ENCODE data around the gene RPS6KA5. TPM values are rescaled to one million over a fixed set of nuclear protein-coding genes. Genes with fewer than 3 reads are reported as not detected.
A peak's percentile ranks its signal among the peaks of the same experiment; 100 is the strongest.

The RPS6KA5 gene
- polyA plus RNA-seq, 2 of the 4 experiments (the other 2 are of a cell fraction) = 2.2 to 4.1 TPM

GRCh38 chr14:90905531-90905930 is 154.9 kb downstream of the RPS6KA5 start:
- Histone ChIP-seq H3K9me3 (no peaks in the 10 kb centered on the region), H3K4me3 (no peak overlapping the region), H3K27ac (no peak overlapping the region), H3K4me2 (no peak overlapping the region), H3K4me1 (no peaks in the 10 kb centered on the region)
- CTCF ChIA-PET = interaction anchor here (3.9 to 5.5 kb wide), 3 partner anchors 235 to 380 kb away, joined by 29 to 249 read pairs (median 31); no protein-coding TSS in a partner anchor
- POLR2A ChIA-PET = no interaction called here
- DNase-seq (ENCODE audit: low read depth in 1 of 2, low spot score in 1 of 2) = no peak
- TF ChIP-seq FOSL2 (IDR thresholded peaks at IDR 0.05) = no peak
- no peak for TF ChIP-seq FOSL2 (CRISPR knock-in tag; IDR thresholded peaks at IDR 0.05)
- TF ChIP-seq, protein P1, sequence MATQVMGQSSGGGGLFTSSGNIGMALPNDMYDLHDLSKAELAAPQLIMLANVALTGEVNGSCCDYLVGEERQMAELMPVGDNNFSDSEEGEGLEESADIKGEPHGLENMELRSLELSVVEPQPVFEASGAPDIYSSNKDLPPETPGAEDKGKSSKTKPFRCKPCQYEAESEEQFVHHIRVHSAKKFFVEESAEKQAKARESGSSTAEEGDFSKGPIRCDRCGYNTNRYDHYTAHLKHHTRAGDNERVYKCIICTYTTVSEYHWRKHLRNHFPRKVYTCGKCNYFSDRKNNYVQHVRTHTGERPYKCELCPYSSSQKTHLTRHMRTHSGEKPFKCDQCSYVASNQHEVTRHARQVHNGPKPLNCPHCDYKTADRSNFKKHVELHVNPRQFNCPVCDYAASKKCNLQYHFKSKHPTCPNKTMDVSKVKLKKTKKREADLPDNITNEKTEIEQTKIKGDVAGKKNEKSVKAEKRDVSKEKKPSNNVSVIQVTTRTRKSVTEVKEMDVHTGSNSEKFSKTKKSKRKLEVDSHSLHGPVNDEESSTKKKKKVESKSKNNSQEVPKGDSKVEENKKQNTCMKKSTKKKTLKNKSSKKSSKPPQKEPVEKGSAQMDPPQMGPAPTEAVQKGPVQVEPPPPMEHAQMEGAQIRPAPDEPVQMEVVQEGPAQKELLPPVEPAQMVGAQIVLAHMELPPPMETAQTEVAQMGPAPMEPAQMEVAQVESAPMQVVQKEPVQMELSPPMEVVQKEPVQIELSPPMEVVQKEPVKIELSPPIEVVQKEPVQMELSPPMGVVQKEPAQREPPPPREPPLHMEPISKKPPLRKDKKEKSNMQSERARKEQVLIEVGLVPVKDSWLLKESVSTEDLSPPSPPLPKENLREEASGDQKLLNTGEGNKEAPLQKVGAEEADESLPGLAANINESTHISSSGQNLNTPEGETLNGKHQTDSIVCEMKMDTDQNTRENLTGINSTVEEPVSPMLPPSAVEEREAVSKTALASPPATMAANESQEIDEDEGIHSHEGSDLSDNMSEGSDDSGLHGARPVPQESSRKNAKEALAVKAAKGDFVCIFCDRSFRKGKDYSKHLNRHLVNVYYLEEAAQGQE (IDR thresholded peaks at IDR 0.05) = no peak
- TF ChIP-seq HOXB5 (CRISPR knock-in tag; IDR thresholded peaks at IDR 0.05) = no peak
- no peak for TF ChIP-seq RFX5 (IDR thresholded peaks at IDR 0.05)
- TF ChIP-seq ZC3H11A (IDR thresholded peaks at IDR 0.05) = no peak
- TF ChIP-seq SMC3 (IDR thresholded peaks at IDR 0.05) = no peak
- no peak for TF ChIP-seq CHD2 (IDR thresholded peaks at IDR 0.05; ENCODE audit: low read length, partially characterized antibody)
- no peak for ATAC-seq
- FAIRE-seq = no peak

- TF ChIP-seq CBX2 (IDR thresholded peaks at IDR 0.05; ENCODE audit: borderline replicate concordance, low read depth) = no peak
- TF ChIP-seq HDAC2 (IDR thresholded peaks at IDR 0.05) = no peak
- TF ChIP-seq, protein P2, sequence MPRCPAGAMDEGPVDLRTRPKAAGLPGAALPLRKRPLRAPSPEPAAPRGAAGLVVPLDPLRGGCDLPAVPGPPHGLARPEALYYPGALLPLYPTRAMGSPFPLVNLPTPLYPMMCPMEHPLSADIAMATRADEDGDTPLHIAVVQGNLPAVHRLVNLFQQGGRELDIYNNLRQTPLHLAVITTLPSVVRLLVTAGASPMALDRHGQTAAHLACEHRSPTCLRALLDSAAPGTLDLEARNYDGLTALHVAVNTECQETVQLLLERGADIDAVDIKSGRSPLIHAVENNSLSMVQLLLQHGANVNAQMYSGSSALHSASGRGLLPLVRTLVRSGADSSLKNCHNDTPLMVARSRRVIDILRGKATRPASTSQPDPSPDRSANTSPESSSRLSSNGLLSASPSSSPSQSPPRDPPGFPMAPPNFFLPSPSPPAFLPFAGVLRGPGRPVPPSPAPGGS (IDR thresholded peaks at IDR 0.05) = no peak
- TF ChIP-seq SMC3 (IDR thresholded peaks at IDR 0.05) = peak; percentile 83
- no peak for TF ChIP-seq HEYL (CRISPR knock-in tag; IDR thresholded peaks at IDR 0.05)
- TF ChIP-seq, protein P3, sequence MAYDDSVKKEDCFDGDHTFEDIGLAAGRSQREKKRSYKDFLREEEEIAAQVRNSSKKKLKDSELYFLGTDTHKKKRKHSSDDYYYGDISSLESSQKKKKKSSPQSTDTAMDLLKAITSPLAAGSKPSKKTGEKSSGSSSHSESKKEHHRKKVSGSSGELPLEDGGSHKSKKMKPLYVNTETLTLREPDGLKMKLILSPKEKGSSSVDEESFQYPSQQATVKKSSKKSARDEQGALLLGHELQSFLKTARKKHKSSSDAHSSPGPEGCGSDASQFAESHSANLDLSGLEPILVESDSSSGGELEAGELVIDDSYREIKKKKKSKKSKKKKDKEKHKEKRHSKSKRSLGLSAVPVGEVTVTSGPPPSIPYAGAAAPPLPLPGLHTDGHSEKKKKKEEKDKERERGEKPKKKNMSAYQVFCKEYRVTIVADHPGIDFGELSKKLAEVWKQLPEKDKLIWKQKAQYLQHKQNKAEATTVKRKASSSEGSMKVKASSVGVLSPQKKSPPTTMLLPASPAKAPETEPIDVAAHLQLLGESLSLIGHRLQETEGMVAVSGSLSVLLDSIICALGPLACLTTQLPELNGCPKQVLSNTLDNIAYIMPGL (CRISPR knock-in tag; IDR thresholded peaks at IDR 0.05; ENCODE audit: borderline replicate concordance) = no peak
- TF ChIP-seq RAD21 (conservative IDR thresholded peaks at IDR 0.05 in 1 of 2, IDR thresholded peaks at IDR 0.05 in 1 of 2) = peak; percentile 88 to 92
- TF ChIP-seq, protein P4, sequence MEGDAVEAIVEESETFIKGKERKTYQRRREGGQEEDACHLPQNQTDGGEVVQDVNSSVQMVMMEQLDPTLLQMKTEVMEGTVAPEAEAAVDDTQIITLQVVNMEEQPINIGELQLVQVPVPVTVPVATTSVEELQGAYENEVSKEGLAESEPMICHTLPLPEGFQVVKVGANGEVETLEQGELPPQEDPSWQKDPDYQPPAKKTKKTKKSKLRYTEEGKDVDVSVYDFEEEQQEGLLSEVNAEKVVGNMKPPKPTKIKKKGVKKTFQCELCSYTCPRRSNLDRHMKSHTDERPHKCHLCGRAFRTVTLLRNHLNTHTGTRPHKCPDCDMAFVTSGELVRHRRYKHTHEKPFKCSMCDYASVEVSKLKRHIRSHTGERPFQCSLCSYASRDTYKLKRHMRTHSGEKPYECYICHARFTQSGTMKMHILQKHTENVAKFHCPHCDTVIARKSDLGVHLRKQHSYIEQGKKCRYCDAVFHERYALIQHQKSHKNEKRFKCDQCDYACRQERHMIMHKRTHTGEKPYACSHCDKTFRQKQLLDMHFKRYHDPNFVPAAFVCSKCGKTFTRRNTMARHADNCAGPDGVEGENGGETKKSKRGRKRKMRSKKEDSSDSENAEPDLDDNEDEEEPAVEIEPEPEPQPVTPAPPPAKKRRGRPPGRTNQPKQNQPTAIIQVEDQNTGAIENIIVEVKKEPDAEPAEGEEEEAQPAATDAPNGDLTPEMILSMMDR (IDR thresholded peaks at IDR 0.05) = peak; percentile 92
- TF ChIP-seq MAX (IDR thresholded peaks at IDR 0.05) = no peak
- no peak for TF ChIP-seq MAZ (IDR thresholded peaks at IDR 0.05; ENCODE audit: borderline replicate concordance, low read depth, low read length)
- TF ChIP-seq ESRRA (IDR thresholded peaks at IDR 0.05; ENCODE audit: borderline replicate concordance, low read length) = no peak
- TF ChIP-seq KDM1A (IDR thresholded peaks at IDR 0.05; ENCODE audit: low read depth) = no peak
- TF ChIP-seq NPAS2 (CRISPR knock-in tag; IDR thresholded peaks at IDR 0.05; ENCODE audit: borderline replicate concordance) = no peak
- TF ChIP-seq HOXA7 (CRISPR knock-in tag; IDR thresholded peaks at IDR 0.05) = no peak
- no peak for TF ChIP-seq EP300 (IDR thresholded peaks at IDR 0.05)
- no peak for TF ChIP-seq SREBF2 (IDR thresholded peaks at IDR 0.05)
- TF ChIP-seq CBX8 (IDR thresholded peaks at IDR 0.05) = no peak
- no peak for TF ChIP-seq CHD2 (IDR thresholded peaks at IDR 0.05; ENCODE audit: low read length, partially characterized antibody)
- no peak overlapping the region for H3K4me2 ChIP-seq
- H3K9me3 ChIP-seq = no peaks in the 10 kb centered on the region
- POLR2A ChIA-PET = interaction anchor here (0.6 kb wide), 2 partner anchors 150 to 247 kb away, joined by 3 to 5 read pairs; no protein-coding TSS in a partner anchor
- WGBS (ENCODE audit: missing lambda C conversion rate) = 0% methylated on average over 1 of the region's 1 CpG
- CTCF ChIA-PET = interaction anchor here (0.6 to 5.5 kb wide), 55 partner anchors 9 to 614 kb away, joined by 3 to 249 read pairs (median 4); partner anchors contain the start of genes DGLUCY and RPS6KA5
- DNase-seq (ENCODE audit: low read depth in 1 of 2, low spot score in 1 of 2) = peak; percentile 63 to 74
- no peaks in the 10 kb centered on the region for H3K4me1 ChIP-seq
- peak; percentile 88 to 94 for ATAC-seq
- no peak overlapping the region for H3K4me3 ChIP-seq
- FAIRE-seq = peak; percentile 73
- no peak overlapping the region for H3K27ac ChIP-seq
These were observed 157.3 kb downstream of the RPS6KA5 start for GRCh38 chr14:90903101-90903500.
